Measurements from ENCODE around the gene PRDM7. TPM values are rescaled to one million over a fixed set of nuclear protein-coding genes. Genes with fewer than 3 reads are reported as not detected.
"Not testable (repeated sequence)": the region's sequence is repeated elsewhere in the genome, so short reads cannot be mapped to it uniquely, and the experiment has no call there.

PRDM7 gene
- total and polyA plus RNA-seq, 5 donors: not detected

- H3K27me3 ChIP-seq (ENCODE audit: control insufficient read depth, insufficient read depth); DNase-seq; H3K27ac ChIP-seq (ENCODE audit: low read length); H3K9me3 ChIP-seq (ENCODE audit: control insufficient read depth, low read length); intact Hi-C loops (cut with DNase I); H3K4me3 ChIP-seq (ENCODE audit: low read length); H3K4me1 ChIP-seq (ENCODE audit: control insufficient read depth, insufficient read depth, low read length); ATAC-seq: not testable (repeated sequence)
- 64% methylated on average over 9 of the region's 9 CpGs for WGBS
Observed at GRCh38 chr16:90097010-90097684, 20.0 kb upstream of the PRDM7 start.

- H3K27ac ChIP-seq (ENCODE audit: low read length); intact Hi-C loops (cut with DNase I); H3K4me3 ChIP-seq (ENCODE audit: low read length); ATAC-seq; DNase-seq; H3K9me3 ChIP-seq (ENCODE audit: control insufficient read depth, low read length); H3K4me1 ChIP-seq (ENCODE audit: control insufficient read depth, insufficient read depth, low read length); H3K27me3 ChIP-seq (ENCODE audit: control insufficient read depth, insufficient read depth): not testable (repeated sequence)
- 90% methylated on average over 22 of the region's 22 CpGs for WGBS
Observed at GRCh38 chr16:90094791-90095190, 17.7 kb upstream of the PRDM7 start.

GRCh38 chr16:90094296-90094695 lies 17.2 kb upstream of the PRDM7 start:
- H3K27ac ChIP-seq (ENCODE audit: low read length); intact Hi-C loops (cut with DNase I); ATAC-seq; H3K4me1 ChIP-seq (ENCODE audit: control insufficient read depth, insufficient read depth, low read length); H3K4me3 ChIP-seq (ENCODE audit: low read length); H3K27me3 ChIP-seq (ENCODE audit: control insufficient read depth, insufficient read depth); DNase-seq; H3K9me3 ChIP-seq (ENCODE audit: control insufficient read depth, low read length): not testable (repeated sequence)
- WGBS: 96% methylated on average over 35 of the region's 35 CpGs

GRCh38 chr16:90093799-90094198 lies 16.7 kb upstream of the PRDM7 start:
- intact Hi-C loops (cut with DNase I); ATAC-seq; H3K4me3 ChIP-seq (ENCODE audit: low read length); H3K27me3 ChIP-seq (ENCODE audit: control insufficient read depth, insufficient read depth); H3K9me3 ChIP-seq (ENCODE audit: control insufficient read depth, low read length); H3K27ac ChIP-seq (ENCODE audit: low read length); H3K4me1 ChIP-seq (ENCODE audit: control insufficient read depth, insufficient read depth, low read length): not testable (repeated sequence)
- 93% methylated on average over 30 of the region's 30 CpGs for WGBS
- peak in 1 of 3 donors; percentile 42 for DNase-seq

GRCh38 chr16:90092781-90093180 lies 15.7 kb upstream of the PRDM7 start:
- intact Hi-C loops (cut with DNase I); H3K9me3 ChIP-seq (ENCODE audit: control insufficient read depth, low read length); ATAC-seq; DNase-seq; H3K4me3 ChIP-seq (ENCODE audit: low read length); H3K27me3 ChIP-seq (ENCODE audit: control insufficient read depth, insufficient read depth); H3K27ac ChIP-seq (ENCODE audit: low read length); H3K4me1 ChIP-seq (ENCODE audit: control insufficient read depth, insufficient read depth, low read length): not testable (repeated sequence)
- 68% methylated on average over 4 of the region's 4 CpGs for WGBS

- Histone ChIP-seq H3K4me3 (ENCODE audit: low read length) (no peak overlapping the region), H3K9me3 (ENCODE audit: control insufficient read depth, low read length) (no peaks in the 10 kb centered on the region), H3K27me3 (ENCODE audit: control insufficient read depth, insufficient read depth) (no peaks in the 10 kb centered on the region), H3K4me1 (ENCODE audit: control insufficient read depth, insufficient read depth, low read length) (no peaks in the 10 kb centered on the region), H3K27ac (ENCODE audit: low read length) (no peak overlapping the region)
- 83% methylated on average over 4 of the region's 4 CpGs for WGBS
- intact Hi-C loops (cut with DNase I): no loop called here
- DNase-seq (no peak), ATAC-seq (no peak)
Observed at GRCh38 chr16:90084215-90084950, 7.3 kb upstream of the PRDM7 start.

- H3K27ac ChIP-seq (ENCODE audit: low read length): no peak overlapping the region
- DNase-seq (no peak), ATAC-seq (no peak)
- intact Hi-C loops (cut with DNase I): no loop called here
- H3K27me3 ChIP-seq (ENCODE audit: control insufficient read depth, insufficient read depth): no peaks in the 10 kb centered on the region
- WGBS: 93% methylated on average over 8 of the region's 8 CpGs
- no peak overlapping the region for H3K4me3 ChIP-seq (ENCODE audit: low read length)
- no peaks in the 10 kb centered on the region for H3K4me1 ChIP-seq (ENCODE audit: control insufficient read depth, insufficient read depth, low read length)
- H3K9me3 ChIP-seq (ENCODE audit: control insufficient read depth, low read length): no peaks in the 10 kb centered on the region
Observed at GRCh38 chr16:90083139-90083538, 6.0 kb upstream of the PRDM7 start.

GRCh38 chr16:90081606-90081970 lies 4.5 kb upstream of the PRDM7 start:
- no peak overlapping the region for H3K4me3 ChIP-seq (ENCODE audit: low read length)
- ATAC-seq (no peak), DNase-seq (no peak)
- WGBS: 19% methylated on average over 7 of the region's 7 CpGs
- peaks cover 3% of the 10 kb centered on the region for H3K4me1 ChIP-seq (ENCODE audit: control insufficient read depth, insufficient read depth, low read length)
- H3K9me3 ChIP-seq (ENCODE audit: control insufficient read depth, low read length): no peaks in the 10 kb centered on the region
- no peak overlapping the region for H3K27ac ChIP-seq (ENCODE audit: low read length)
- H3K27me3 ChIP-seq (ENCODE audit: control insufficient read depth, insufficient read depth): no peaks in the 10 kb centered on the region
- intact Hi-C loops (cut with DNase I): no loop called here

- DNase-seq (no peak), ATAC-seq (no peak)
- H3K9me3 ChIP-seq (ENCODE audit: control insufficient read depth, low read length): no peaks in the 10 kb centered on the region
- 60% methylated on average over 6 of the region's 6 CpGs for WGBS
- H3K27ac ChIP-seq (ENCODE audit: low read length): no peak overlapping the region
- intact Hi-C loops (cut with DNase I): no loop called here
- peaks cover 3% of the 10 kb centered on the region for H3K4me1 ChIP-seq (ENCODE audit: control insufficient read depth, insufficient read depth, low read length)
- no peak overlapping the region for H3K4me3 ChIP-seq (ENCODE audit: low read length)
- H3K27me3 ChIP-seq (ENCODE audit: control insufficient read depth, insufficient read depth): no peaks in the 10 kb centered on the region
Observed at GRCh38 chr16:90078579-90078895, 1.4 kb upstream of the PRDM7 start.

- 29% methylated on average over 23 of the region's 23 CpGs for WGBS
- Histone ChIP-seq H3K4me3 (ENCODE audit: low read length) (peak overlapping the region; percentile 39), H3K4me1 (ENCODE audit: control insufficient read depth, insufficient read depth, low read length) (peaks cover 3% of the 10 kb centered on the region), H3K9me3 (ENCODE audit: control insufficient read depth, low read length) (no peaks in the 10 kb centered on the region), H3K27ac (ENCODE audit: low read length) (peak overlapping the region; percentile 33), H3K27me3 (ENCODE audit: control insufficient read depth, insufficient read depth) (no peaks in the 10 kb centered on the region)
- ATAC-seq: peak; percentile 17 to 34
- intact Hi-C loops (cut with DNase I): no loop called here
- peak in 1 of 3 donors; percentile 15 for DNase-seq
Observed at GRCh38 chr16:90077757-90078578, 837 bp upstream of the PRDM7 start.

- Histone ChIP-seq H3K27me3 (ENCODE audit: control insufficient read depth, insufficient read depth) (no peaks in the 10 kb centered on the region), H3K4me3 (ENCODE audit: low read length) (no peak overlapping the region), H3K9me3 (ENCODE audit: control insufficient read depth, low read length) (no peaks in the 10 kb centered on the region), H3K27ac (ENCODE audit: low read length) (no peak overlapping the region), H3K4me1 (ENCODE audit: control insufficient read depth, insufficient read depth, low read length) (no peaks in the 10 kb centered on the region)
- 58% methylated on average over 5 of the region's 5 CpGs for WGBS
- DNase-seq: no peak
- ATAC-seq: no peak
- intact Hi-C loops (cut with DNase I): no loop called here
Observed at GRCh38 chr16:90072442-90073105, 4.6 kb downstream of the PRDM7 start.
